Stimulated activated naive CD8-positive, alpha-beta T cell treated with anti-CD3 and anti-CD28 coated beads, Interleukin-15, Interleukin-2, amounts not matched to agents 100 U/mL and 50 U/mL, for 24 hours (primary cell): ENCODE results near the gene HRK.

ENCODE experiments used
- ATAC-seq: fragments of 150-1000 bp; cut with Tn5 transposase; one replicate; pipeline ENCODE4 v1.10.0; 2021
- DNase-seq: peaks from one replicate; pipeline ENCODE4 v3.0.0; 2021

The HRK gene

GRCh38 chr12:116898669-116899068, 17.4 kb upstream of the HRK start:
- ATAC-seq: peak; percentile 14
- no peak for DNase-seq

- DNase-seq (no peak), ATAC-seq (no peak)
These were observed 16.2 kb upstream of the HRK start for GRCh38 chr12:116897476-116897875.

- ATAC-seq: no peak
- no peak for DNase-seq
These were observed 15.2 kb upstream of the HRK start for GRCh38 chr12:116896411-116896924.

GRCh38 chr12:116894913-116895312, 13.7 kb upstream of the HRK start:
- no peak for DNase-seq
- ATAC-seq: no peak

- DNase-seq (no peak), ATAC-seq (no peak)
These were observed 11.3 kb upstream of the HRK start for GRCh38 chr12:116892349-116893140.

GRCh38 chr12:116891019-116891418, 9.8 kb upstream of the HRK start:
- ATAC-seq: no peak
- no peak for DNase-seq

GRCh38 chr12:116890330-116890729, 9.1 kb upstream of the HRK start:
- DNase-seq (no peak), ATAC-seq (no peak)

GRCh38 chr12:116887897-116888296, 6.7 kb upstream of the HRK start:
- ATAC-seq: no peak
- DNase-seq: no peak

- DNase-seq: no peak
- no peak for ATAC-seq
These were observed 6.0 kb upstream of the HRK start for GRCh38 chr12:116887244-116887643.

- ATAC-seq (no peak), DNase-seq (no peak)
These were observed 4.2 kb upstream of the HRK start for GRCh38 chr12:116885491-116885890.

- DNase-seq: no peak
- no peak for ATAC-seq
These were observed 3.6 kb upstream of the HRK start for GRCh38 chr12:116884871-116885270.

- DNase-seq: no peak
- no peak for ATAC-seq
These were observed 1.5 kb upstream of the HRK start for GRCh38 chr12:116882742-116883141.

- no peak for ATAC-seq
These were observed 751 bp upstream of the HRK start for GRCh38 chr12:116881877-116882507.

GRCh38 chr12:116880817-116881324, 370 bp downstream of the HRK start:
- DNase-seq (peak; percentile 55), ATAC-seq (peak; percentile 80)

More at GRCh38 chr12:116881877-116882507, 751 bp upstream of the HRK start:
- no peak for DNase-seq

- DNase-seq (no peak), ATAC-seq (no peak)
These were observed 926 bp downstream of the HRK start for GRCh38 chr12:116880213-116880816.

GRCh38 chr12:116879509-116880212, 1.6 kb downstream of the HRK start:
- no peak for ATAC-seq
- peak; percentile 33 for DNase-seq

GRCh38 chr12:116878567-116879508, 2.4 kb downstream of the HRK start:
- DNase-seq: no peak
- no peak for ATAC-seq

GRCh38 chr12:116876151-116876869, 4.9 kb downstream of the HRK start:
- ATAC-seq (no peak), DNase-seq (no peak)

- no peak for ATAC-seq
These were observed 6.8 kb downstream of the HRK start for GRCh38 chr12:116874324-116874995.

GRCh38 chr12:116870306-116870705, 10.9 kb downstream of the HRK start:
- DNase-seq (no peak), ATAC-seq (no peak)

More at GRCh38 chr12:116874324-116874995, 6.8 kb downstream of the HRK start:
- DNase-seq: no peak
